Glutamatergic neuron (in vitro differentiated cells): ENCODE data around the gene PSORS1C1. TPM values are rescaled to one million over a fixed set of nuclear protein-coding genes. Genes with fewer than 3 reads are reported as not detected.

Source experiments
- DNase-seq: peaks from one replicate; pipeline ENCODE4 v3.0.0; 2022
- H3K27ac Mint-ChIP-seq: one replicate; pipeline ENCODE4 v1.8.0; 2020; ENCODE audit warnings: mild to moderate bottlenecking, mixed read lengths, inconsistent platforms; ENCODE audit not compliant: unreplicated experiment
- H3K27me3 Mint-ChIP-seq: one replicate; pipeline ENCODE4 v1.8.0; 2020; ENCODE audit warnings: mild to moderate bottlenecking, moderate library complexity, mixed read lengths, inconsistent platforms; ENCODE audit not compliant: unreplicated experiment
- H3K36me3 Mint-ChIP-seq: one replicate; pipeline ENCODE4 v1.8.0; 2020; ENCODE audit warnings: mild to moderate bottlenecking, mixed read lengths, inconsistent platforms; ENCODE audit not compliant: unreplicated experiment
- H3K4me1 Mint-ChIP-seq: one replicate; pipeline ENCODE4 v1.8.0; 2020; ENCODE audit warnings: mild to moderate bottlenecking, low read depth, mixed read lengths, inconsistent platforms; ENCODE audit not compliant: unreplicated experiment
- H3K4me3 Mint-ChIP-seq: one replicate; pipeline ENCODE4 v1.8.0; 2020; ENCODE audit warnings: mild to moderate bottlenecking, mixed read lengths, inconsistent platforms; ENCODE audit not compliant: unreplicated experiment
- H3K9me3 Mint-ChIP-seq: one replicate; pipeline ENCODE4 v1.8.0; 2020; ENCODE audit warnings: mild to moderate bottlenecking, moderate library complexity, mixed read lengths, inconsistent platforms; ENCODE audit not compliant: unreplicated experiment
- CTCF ChIP-seq: fragments of 200-600 bp; sonication (generic); IDR thresholded peaks from one replicate; pipeline ENCODE4 v1.5.0; 2021; ENCODE audit not compliant: partially characterized antibody, unreplicated experiment
- total RNA-seq: library from RNA; stranded (reverse); fragmentation: NEBNext Ultra II Directional; extraction: Animal tissue kit (Norgen Biotek cat#: 25700); gene quantifications from one replicate; pipeline ENCODE4 v1.2.1, GENCODE V29; 2021; ENCODE audit not compliant: unreplicated experiment

PSORS1C1 gene
- total RNA-seq, 1 donor from 2014 or later = not detected

GRCh38 chr6:31170600-31170881 is 55.9 kb downstream of the PSORS1C1 start, which contains the start of gene POU5F1:
Gene POU5F1, minus strand, starts transcription at chr6:31170682. Its CDS starts 62 bp downstream, at chr6:31170620.
- no peak for TF ChIP-seq CTCF
- peaks cover 4% of the 10 kb centered on the region for H3K36me3 Mint-ChIP-seq
- H3K9me3 Mint-ChIP-seq = peaks cover 10% of the 10 kb centered on the region
- peak within 1 kb of the TSS; percentile 63 for H3K4me3 Mint-ChIP-seq
- peaks cover 19% of the 10 kb centered on the region for H3K4me1 Mint-ChIP-seq
- no peak for DNase-seq
- peaks cover 11% of the 10 kb centered on the region for H3K27me3 Mint-ChIP-seq
- H3K27ac Mint-ChIP-seq = peak within 1 kb of the TSS; percentile 59

GRCh38 chr6:31170987-31171671 is 56.5 kb downstream of the PSORS1C1 start:
- DNase-seq = no peak
- H3K27ac Mint-ChIP-seq = peak overlapping the region; percentile 59
- H3K9me3 Mint-ChIP-seq = peaks cover 10% of the 10 kb centered on the region
- peaks cover 14% of the 10 kb centered on the region for H3K27me3 Mint-ChIP-seq
- H3K4me1 Mint-ChIP-seq = peaks cover 17% of the 10 kb centered on the region
- no peak overlapping the region for H3K4me3 Mint-ChIP-seq
- H3K36me3 Mint-ChIP-seq = peaks cover 4% of the 10 kb centered on the region
- TF ChIP-seq CTCF = no peak

GRCh38 chr6:31171931-31172905 is 57.6 kb downstream of the PSORS1C1 start:
- Mint-ChIP-seq H3K27me3 (peaks cover 15% of the 10 kb centered on the region), H3K4me1 (peaks cover 17% of the 10 kb centered on the region), H3K27ac (no peak overlapping the region), H3K4me3 (peak overlapping the region; percentile 38), H3K9me3 (peaks cover 10% of the 10 kb centered on the region), H3K36me3 (peaks cover 4% of the 10 kb centered on the region)
- TF ChIP-seq CTCF = no peak
- DNase-seq = no peak

- Mint-ChIP-seq H3K27ac (no peak overlapping the region), H3K4me1 (peaks cover 17% of the 10 kb centered on the region), H3K9me3 (peaks cover 11% of the 10 kb centered on the region), H3K4me3 (no peak overlapping the region), H3K36me3 (peaks cover 4% of the 10 kb centered on the region), H3K27me3 (peaks cover 15% of the 10 kb centered on the region)
- TF ChIP-seq CTCF = no peak
- DNase-seq = no peak
Measured at GRCh38 chr6:31172973-31173384, 58.4 kb downstream of the PSORS1C1 start.
